Measurements from ENCODE around the gene APCDD1L.
"Not testable (repeated sequence)": the region's sequence is repeated elsewhere in the genome, so short reads cannot be mapped to it uniquely, and the experiment has no call there.

- not testable (repeated sequence) for TF ChIP-seq CTCF (IDR thresholded peaks at IDR 0.05); POLR2A (IDR thresholded peaks at IDR 0.05; ENCODE audit: low read depth); POLR2AphosphoS5 (IDR thresholded peaks at IDR 0.05)
These were observed 101.0 kb downstream of the APCDD1L start for GRCh38 chr20:58414216-58414615.
